NCI-H2107 (cell line): ENCODE results near the gene USO1.

ENCODE experiments used
- DNase-seq: peaks from one replicate; lab custom pipeline; 2025; lab: John Stamatoyannopoulos, UW

The USO1 gene

DNA sequence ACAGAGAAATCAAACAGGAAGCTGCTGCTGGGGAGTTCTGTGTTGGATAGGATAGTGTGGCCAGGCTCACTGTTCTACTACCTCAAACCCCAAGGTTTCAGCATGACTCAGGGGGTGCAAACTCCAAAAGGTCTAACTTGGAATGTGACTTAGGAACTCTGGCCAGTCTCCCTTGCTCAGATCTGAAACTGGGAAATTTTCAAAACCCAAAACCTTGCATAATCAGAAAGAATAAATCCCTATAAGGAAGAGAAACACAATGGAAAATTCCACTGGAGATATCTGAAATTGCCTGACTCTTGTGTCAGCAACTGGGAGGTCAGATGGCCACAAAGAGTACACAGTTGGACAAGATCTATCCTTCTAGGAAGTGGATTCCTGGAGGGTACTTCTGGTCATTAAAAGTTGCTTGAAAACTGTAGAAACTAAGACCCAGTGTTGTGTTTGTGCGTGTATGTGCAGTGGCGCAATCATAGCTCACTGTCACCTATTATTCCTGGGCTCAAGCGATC, 119.8 kb downstream of the USO1 start:
- no peak for DNase-seq

DNA sequence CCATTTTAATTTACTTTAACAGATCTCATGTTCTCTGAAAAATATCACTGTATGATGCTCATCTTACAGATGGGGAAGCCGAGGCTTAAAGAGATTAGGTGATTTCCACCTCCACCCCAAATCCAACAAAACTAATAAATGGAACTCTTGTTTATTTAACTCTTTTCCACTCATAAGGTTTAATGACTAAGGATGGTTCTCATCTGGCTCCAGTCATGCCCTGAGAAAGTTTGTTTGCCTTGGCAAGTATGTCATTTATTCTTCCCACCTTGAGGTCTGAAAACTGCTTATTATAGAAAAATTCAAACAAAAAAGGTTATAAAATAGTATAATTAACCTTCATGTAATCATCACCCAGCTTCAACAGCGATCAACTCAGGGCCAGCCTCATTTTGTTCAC, 121.6 kb downstream of the USO1 start:
- DNase-seq = no peak

DNA sequence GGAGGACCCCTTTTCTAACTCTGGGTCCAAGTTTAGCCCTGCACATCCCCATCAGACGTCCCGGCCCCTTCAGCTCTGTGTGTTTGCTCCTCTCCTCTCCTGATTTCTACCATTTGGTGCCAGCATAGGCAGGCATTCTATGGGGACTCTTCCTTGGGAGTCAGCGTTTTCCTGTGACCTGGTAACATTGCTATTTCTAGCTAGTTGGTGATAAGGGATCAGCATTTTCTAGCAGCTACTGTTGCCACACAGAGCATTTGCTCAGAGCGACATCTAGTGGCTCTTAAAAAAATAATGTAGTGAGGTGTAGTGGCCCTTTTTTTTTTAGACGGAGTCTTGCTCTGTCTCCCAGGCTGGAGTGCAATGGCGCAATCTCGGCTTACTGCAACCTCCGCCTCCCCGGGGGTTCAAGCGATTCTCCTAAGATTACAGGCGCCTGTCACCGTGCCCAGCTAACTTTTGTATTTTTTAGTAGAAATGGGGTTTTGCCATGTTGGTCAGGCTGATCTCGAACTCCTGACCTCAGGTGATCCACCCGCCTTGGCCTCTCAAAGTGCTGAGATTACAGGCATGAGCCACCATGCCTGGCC, 123.9 kb downstream of the USO1 start:
- DNase-seq = peak; percentile 29

DNA sequence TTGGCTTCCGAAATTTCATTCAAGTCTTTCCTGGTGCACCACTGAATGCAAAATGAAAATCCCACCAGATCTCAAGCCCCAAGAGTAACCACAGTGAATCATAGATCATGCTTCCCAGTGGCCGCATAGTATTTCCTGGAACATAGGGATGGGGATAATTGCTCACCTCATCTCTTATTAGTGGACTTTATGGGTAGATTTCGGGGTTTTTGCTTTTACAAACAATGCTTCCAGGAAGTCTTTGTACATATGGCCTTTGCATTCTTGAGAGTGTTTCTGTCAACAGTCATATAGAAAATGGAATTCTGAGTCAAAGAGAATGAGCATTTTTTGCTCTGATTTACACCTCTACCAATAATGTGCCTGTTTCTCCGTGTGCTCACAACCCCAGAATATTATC, 124.5 kb downstream of the USO1 start:
- DNase-seq = no peak

DNA sequence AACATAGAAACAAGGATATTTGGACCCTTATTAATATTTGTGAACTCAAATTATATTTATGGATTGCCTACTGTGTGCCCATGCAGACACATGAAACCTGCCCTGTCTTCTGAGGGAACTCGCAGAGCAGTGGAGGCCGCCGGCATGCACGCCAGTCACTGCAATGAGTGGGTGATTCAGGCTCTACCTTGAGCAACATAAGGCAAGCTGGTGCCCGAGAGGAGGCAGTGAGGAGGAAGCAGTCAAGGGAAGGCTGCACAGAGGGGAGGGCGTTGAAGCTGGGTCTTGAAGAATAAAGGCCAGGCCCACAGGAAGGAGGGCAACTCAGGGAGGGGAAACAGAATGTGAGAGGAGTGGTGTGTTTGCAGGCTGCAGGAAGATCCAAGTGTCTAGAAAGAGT, 125.1 kb downstream of the USO1 start:
- no peak for DNase-seq

DNA sequence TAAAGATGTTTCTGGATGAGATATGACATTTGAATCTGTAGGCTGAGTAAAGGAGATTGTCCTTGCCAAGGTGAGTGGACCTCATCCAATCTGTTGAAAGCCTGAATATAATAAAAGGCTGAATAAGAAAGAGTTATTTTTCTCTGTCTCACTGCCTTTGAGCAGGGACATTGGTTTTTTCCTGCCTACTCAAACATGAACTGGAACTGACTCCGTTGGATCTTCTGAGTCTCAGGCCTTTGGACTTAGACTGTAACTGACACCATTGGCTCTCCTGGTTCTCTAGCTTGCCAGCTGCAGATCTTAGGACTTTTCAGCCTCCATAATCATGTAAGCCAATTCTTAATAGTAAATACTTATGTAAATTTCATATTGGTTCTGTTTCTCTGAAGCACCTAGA, 134.3 kb downstream of the USO1 start:
- DNase-seq = no peak

DNA sequence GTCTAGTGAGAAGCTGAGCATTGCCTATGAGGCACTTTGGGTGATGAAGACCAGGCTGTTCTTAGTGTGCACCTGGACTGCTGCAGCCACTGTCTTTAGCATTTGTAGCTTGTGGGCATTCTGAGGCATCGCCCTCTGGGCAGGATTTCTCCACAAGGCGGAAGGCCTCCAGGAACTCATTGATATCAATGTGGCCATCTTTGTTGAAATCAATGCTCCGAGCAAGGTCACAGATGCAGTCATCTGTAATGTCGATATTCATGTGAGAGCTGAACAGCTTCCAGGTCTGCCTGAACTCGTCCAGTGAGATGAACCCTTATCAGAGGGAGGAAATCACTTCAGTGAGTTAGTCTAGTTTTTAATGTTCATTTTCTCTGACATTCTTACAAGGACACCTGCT, 136.2 kb downstream of the USO1 start:
- no peak for DNase-seq
